Prostate gland (tissue), 2 donors: ENCODE measurements around the gene TOMM5. TPM values are rescaled to one million over a fixed set of nuclear protein-coding genes. Genes with fewer than 3 reads are reported as not detected.
A peak's percentile ranks its signal among the peaks of the same experiment; 100 is the strongest.
"Not testable (repeated sequence)": the region's sequence is repeated elsewhere in the genome, so short reads cannot be mapped to it uniquely, and the experiment has no call there.

Source experiments
- DNase-seq: peaks from one replicate; pipeline ENCODE4 v3.0.0-alpha.2; 2019; ENCODE audit warnings: low spot score
- H3K27ac ChIP-seq, 2 donors: fragments of 200-600 bp; sonication (generic); 2 replicates each; pipeline ENCODE4 v1.5.1; 2017 to 2019
- H3K27me3 ChIP-seq: fragments of 200-600 bp; sonication (generic); replicated peaks from 2 replicates; pipeline ENCODE4 v1.5.1; 2019; ENCODE audit not compliant: insufficient read depth
- H3K36me3 ChIP-seq, 2 donors: fragments of 200-600 bp; sonication (generic); 1 replicate in 1 of 2; 2 replicates in 1 of 2; pipeline versions ENCODE4 v1.5.1 to v1.8.1; 2017 to 2019
- H3K4me1 ChIP-seq: fragments of 200-600 bp; sonication (generic); replicated peaks from 2 replicates; pipeline ENCODE4 v1.5.1; 2019
- H3K4me3 ChIP-seq, 2 donors: fragments of 200-600 bp; sonication (generic); 2 replicates each; pipeline ENCODE4 v1.5.1; 2017 to 2019
- H3K9me3 ChIP-seq: fragments of 200-600 bp; sonication (generic); 2 replicates; pipeline ENCODE4 v1.5.1; 2017
- POLR2A ChIP-seq: fragments of 450-650 bp; IDR thresholded peaks from one replicate; pipeline ENCODE4 v1.6.1; 2016; ENCODE audit warnings: antibody characterized with exemption, mild to moderate bottlenecking
- POLR2AphosphoS5 ChIP-seq: sonication (generic); formaldehyde crosslinking; IDR thresholded peaks from one replicate; pipeline ENCODE4 v1.6.1; 2017; ENCODE audit warnings: antibody characterized with exemption
- WGBS: methylation state at CpG from one replicate; pipeline ENCODE4 v1.1.5; 2018; 5-methylcytosine and 5-hydroxymethylcytosine counted together
- intact Hi-C: fragments of 100-400 bp; cut with DNase I; formaldehyde crosslinking; loops from one replicate; pipeline ENCODE4 v1.14.2; 2022
- total RNA-seq, 2 donors: library from RNA; depleted of rRNA; stranded (reverse); fragments of >200 nt; gene quantifications; one replicate each; pipeline ENCODE4 v1.1.0, GENCODE V29; 2016
- TF ChIP-seq, protein P1 (sequence below), 4 experiments: fragments of 200-600 bp in 2 of 4; fragments of 450-650 bp in 2 of 4; sonication (generic) in 2 of 4; IDR thresholded peaks; 1 replicate in 3 of 4; 2 replicates in 1 of 4; pipeline ENCODE4 v1.5.1; 2016 to 2019; ENCODE audit warnings: antibody characterized with exemption in 4 of 4, mild to moderate bottlenecking in 2 of 4, moderate library complexity in 2 of 4

TOMM5 gene
- total RNA-seq, 2 donors from 2014 or later: 81.2 to 82.8 TPM

- Histone ChIP-seq H3K9me3 (no peaks in the 10 kb centered on the region), H3K27me3 (no peaks in the 10 kb centered on the region), H3K36me3 (no peaks in the 10 kb centered on the region), H3K4me1 (no peaks in the 10 kb centered on the region), H3K27ac (no peak overlapping the region), H3K4me3 (no peak overlapping the region)
- DNase-seq: no peak
- TF ChIP-seq POLR2A: no peak
- TF ChIP-seq, protein P1, sequence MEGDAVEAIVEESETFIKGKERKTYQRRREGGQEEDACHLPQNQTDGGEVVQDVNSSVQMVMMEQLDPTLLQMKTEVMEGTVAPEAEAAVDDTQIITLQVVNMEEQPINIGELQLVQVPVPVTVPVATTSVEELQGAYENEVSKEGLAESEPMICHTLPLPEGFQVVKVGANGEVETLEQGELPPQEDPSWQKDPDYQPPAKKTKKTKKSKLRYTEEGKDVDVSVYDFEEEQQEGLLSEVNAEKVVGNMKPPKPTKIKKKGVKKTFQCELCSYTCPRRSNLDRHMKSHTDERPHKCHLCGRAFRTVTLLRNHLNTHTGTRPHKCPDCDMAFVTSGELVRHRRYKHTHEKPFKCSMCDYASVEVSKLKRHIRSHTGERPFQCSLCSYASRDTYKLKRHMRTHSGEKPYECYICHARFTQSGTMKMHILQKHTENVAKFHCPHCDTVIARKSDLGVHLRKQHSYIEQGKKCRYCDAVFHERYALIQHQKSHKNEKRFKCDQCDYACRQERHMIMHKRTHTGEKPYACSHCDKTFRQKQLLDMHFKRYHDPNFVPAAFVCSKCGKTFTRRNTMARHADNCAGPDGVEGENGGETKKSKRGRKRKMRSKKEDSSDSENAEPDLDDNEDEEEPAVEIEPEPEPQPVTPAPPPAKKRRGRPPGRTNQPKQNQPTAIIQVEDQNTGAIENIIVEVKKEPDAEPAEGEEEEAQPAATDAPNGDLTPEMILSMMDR (IDR thresholded peaks at IDR 0.05): no peak
- no peak for TF ChIP-seq POLR2AphosphoS5
- intact Hi-C loops: no loop called here
Observed at GRCh38 chr9:37608250-37608649, 15.9 kb upstream of the TOMM5 start.

DNA sequence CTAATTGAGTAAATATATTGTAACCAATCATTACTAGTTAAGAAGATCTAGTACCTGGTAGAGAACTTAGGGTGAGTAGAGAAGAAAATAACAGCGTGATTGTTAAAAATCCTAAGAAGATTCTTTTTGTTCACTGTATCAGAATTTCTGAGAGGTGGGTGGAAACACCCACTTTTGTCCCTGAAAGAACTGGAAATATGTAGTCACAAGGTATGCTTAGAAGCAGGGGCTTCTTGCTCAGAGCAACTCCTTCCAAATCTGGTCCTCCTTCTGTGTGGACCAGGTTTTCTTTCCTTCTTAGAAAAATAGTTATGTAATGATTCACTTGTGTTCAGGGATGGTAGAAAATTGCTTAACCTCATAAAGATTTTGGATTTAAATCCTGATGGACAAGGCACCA is 11.9 kb upstream of the TOMM5 start:
- 66% methylated on average over 1 of the region's 1 CpG for WGBS

GRCh38 chr9:37602817-37603216 is 10.4 kb upstream of the TOMM5 start:
- 23% methylated on average over 5 of the region's 5 CpGs for WGBS
- no peaks in the 10 kb centered on the region for H3K36me3 ChIP-seq
- TF ChIP-seq POLR2A (no peak), POLR2AphosphoS5 (peak; percentile 76)
- TF ChIP-seq, protein P1 (IDR thresholded peaks at IDR 0.05): no peak
- no peaks in the 10 kb centered on the region for H3K4me1 ChIP-seq
- intact Hi-C loops: no loop called here
- peak; percentile 85 for DNase-seq
- H3K4me3 ChIP-seq: no peak overlapping the region
- no peaks in the 10 kb centered on the region for H3K27me3 ChIP-seq
- no peaks in the 10 kb centered on the region for H3K9me3 ChIP-seq
- H3K27ac ChIP-seq: no peak overlapping the region

More for the DNA sequence above, 11.9 kb upstream of the TOMM5 start:
- Histone ChIP-seq H3K36me3 (no peaks in the 10 kb centered on the region), H3K4me3 (no peak overlapping the region), H3K27me3 (no peaks in the 10 kb centered on the region), H3K27ac (no peak overlapping the region), H3K4me1 (no peaks in the 10 kb centered on the region), H3K9me3 (no peaks in the 10 kb centered on the region)
- DNase-seq: no peak
- TF ChIP-seq, protein P1 (IDR thresholded peaks at IDR 0.05): no peak
- no peak for TF ChIP-seq POLR2AphosphoS5
- no peak for TF ChIP-seq POLR2A
- intact Hi-C loops: no loop called here

GRCh38 chr9:37602061-37602460 is 9.7 kb upstream of the TOMM5 start:
- H3K4me1 ChIP-seq, H3K4me3 ChIP-seq, H3K36me3 ChIP-seq, H3K27me3 ChIP-seq, DNase-seq, H3K27ac ChIP-seq, intact Hi-C loops, H3K9me3 ChIP-seq: not testable (repeated sequence)
- WGBS: 96% methylated on average over 4 of the region's 4 CpGs

GRCh38 chr9:37596504-37596903 is 4.1 kb upstream of the TOMM5 start:
- H3K9me3 ChIP-seq: no peaks in the 10 kb centered on the region
- no peak overlapping the region for H3K4me3 ChIP-seq
- TF ChIP-seq POLR2A (no peak), POLR2AphosphoS5 (no peak)
- TF ChIP-seq, protein P1 (IDR thresholded peaks at IDR 0.05): no peak
- H3K27me3 ChIP-seq: no peaks in the 10 kb centered on the region
- intact Hi-C loops: loop anchor here (10.0 kb wide), 1 partner anchor 188 kb away; the partner anchor contains the start of gene EXOSC3
- no peak overlapping the region for H3K27ac ChIP-seq
- DNase-seq: no peak
- H3K4me1 ChIP-seq: no peaks in the 10 kb centered on the region
- WGBS: 71% methylated on average over 2 of the region's 2 CpGs
- no peaks in the 10 kb centered on the region for H3K36me3 ChIP-seq
